CD14-positive monocyte (primary cell): ENCODE results near the gene ADAMTSL4. TPM values are rescaled to one million over a fixed set of nuclear protein-coding genes. Genes with fewer than 3 reads are reported as not detected.

ENCODE experiments used
- DNase-seq, 3 donors: peaks; one replicate each; pipeline ENCODE4 v3.0.0-alpha.2; 2011 to 2022
- H2AFZ ChIP-seq: 2 replicates; pipeline ENCODE4 v1.6.0; 2012; ENCODE audit warnings: mild to moderate bottlenecking, low read depth, low read length, inconsistent platforms; ENCODE audit not compliant: insufficient read depth, poor library complexity, severe bottlenecking
- H3K27ac ChIP-seq, 2 donors: 1 replicate in 1 of 2; 2 replicates in 1 of 2; pipeline ENCODE4 v1.5.1; 2012 to 2013; ENCODE audit warnings: low read length in 2 of 2, control low read depth in 1 of 2, inconsistent platforms in 1 of 2, low read depth in 1 of 2, mild to moderate bottlenecking in 1 of 2
- H3K27me3 ChIP-seq, 2 donors: one replicate each; pipeline versions ENCODE4 v1.6.0 to v1.6.1; 2011 to 2013; ENCODE audit warnings: low read length in 2 of 2; ENCODE audit not compliant: control insufficient read depth in 2 of 2, insufficient read depth in 2 of 2
- H3K36me3 ChIP-seq, 2 donors: replicated peaks in 1 of 2; 1 replicate in 1 of 2; 2 replicates in 1 of 2; pipeline versions ENCODE4 v1.5.1 to v1.6.1; 2012 to 2013; ENCODE audit warnings: low read length in 2 of 2, control low read depth in 1 of 2, inconsistent platforms in 1 of 2, mild to moderate bottlenecking in 1 of 2; ENCODE audit not compliant: insufficient read depth in 2 of 2, control insufficient read depth in 1 of 2
- H3K4me1 ChIP-seq, 2 donors: 1 replicate in 1 of 2; 2 replicates in 1 of 2; pipeline versions ENCODE4 v1.5.1 to v1.6.1; 2012 to 2013; ENCODE audit warnings: low read length in 2 of 2, control low read depth in 1 of 2, inconsistent platforms in 1 of 2, mild to moderate bottlenecking in 1 of 2, moderate library complexity in 1 of 2; ENCODE audit not compliant: insufficient read depth in 2 of 2, control insufficient read depth in 1 of 2
- H3K4me2 ChIP-seq: replicated peaks from 2 replicates; pipeline ENCODE3; 2012; ENCODE audit warnings: low read length, moderate library complexity, mild to moderate bottlenecking; ENCODE audit not compliant: poor library complexity, severe bottlenecking; ENCODE audit errors: extremely low read depth
- H3K4me3 ChIP-seq, 3 experiments: fragments of 200-600 bp in 1 of 3; sonication (generic) in 1 of 3; replicated peaks in 1 of 3; 1 replicate in 2 of 3; 2 replicates in 1 of 3; pipeline ENCODE4 v1.5.1; 2011 to 2013; ENCODE audit warnings: low read length in 3 of 3, mild to moderate bottlenecking in 3 of 3, control low read depth in 2 of 3, low read depth in 2 of 3, inconsistent platforms in 1 of 3, moderate library complexity in 1 of 3
- H3K79me2 ChIP-seq: 2 replicates; pipeline ENCODE4 v1.6.0; 2012; ENCODE audit warnings: mild to moderate bottlenecking, control low read depth, inconsistent platforms, low read length, moderate library complexity; ENCODE audit not compliant: insufficient read depth
- H3K9ac ChIP-seq: 2 replicates; pipeline ENCODE4 v1.6.0; 2017; ENCODE audit warnings: low read length, mild to moderate bottlenecking; ENCODE audit not compliant: insufficient read depth, poor library complexity, severe bottlenecking
- H3K9me3 ChIP-seq, 2 donors: replicated peaks in 1 of 2; 1 replicate in 1 of 2; 2 replicates in 1 of 2; pipeline versions ENCODE4 v1.5.1 to v1.6.1; 2012 to 2013; ENCODE audit warnings: low read length in 2 of 2, control low read depth in 1 of 2; ENCODE audit not compliant: control insufficient read depth in 1 of 2, insufficient read depth in 1 of 2
- H4K20me1 ChIP-seq: 2 replicates; pipeline ENCODE4 v1.6.0; 2012; ENCODE audit warnings: mild to moderate bottlenecking, low read length, control low read depth, moderate library complexity; ENCODE audit not compliant: insufficient read depth
- H3K27ac Mint-ChIP-seq, 7 donors: one replicate each; pipeline ENCODE4 v1.8.0; 2020; ENCODE audit warnings: mild to moderate bottlenecking in 7 of 7, mixed read lengths in 7 of 7, moderate library complexity in 6 of 7, inconsistent platforms in 2 of 7
- H3K27me3 Mint-ChIP-seq, 3 donors: one replicate each; pipeline ENCODE4 v1.8.0; 2021 to 2022; ENCODE audit warnings: low read depth in 3 of 3, mild to moderate bottlenecking in 3 of 3, mixed read lengths in 3 of 3, moderate library complexity in 3 of 3, inconsistent platforms in 1 of 3
- H3K36me3 Mint-ChIP-seq, 2 donors: one replicate each; pipeline ENCODE4 v1.8.0; 2020; ENCODE audit warnings: mixed read lengths in 2 of 2, inconsistent platforms in 1 of 2, mild to moderate bottlenecking in 1 of 2
- H3K4me1 Mint-ChIP-seq: one replicate; pipeline ENCODE4 v1.8.0; 2020; ENCODE audit warnings: mild to moderate bottlenecking, mixed read lengths
- H3K4me3 Mint-ChIP-seq, 2 donors: one replicate each; pipeline ENCODE4 v1.8.0; 2020; ENCODE audit warnings: mild to moderate bottlenecking in 2 of 2, mixed read lengths in 2 of 2, moderate library complexity in 1 of 2
- H3K9me3 Mint-ChIP-seq, 7 donors: one replicate each; pipeline ENCODE4 v1.8.0; 2020 to 2022; ENCODE audit warnings: mixed read lengths in 7 of 7, mild to moderate bottlenecking in 6 of 7, moderate library complexity in 6 of 7, inconsistent platforms in 2 of 7
- CTCF ChIP-seq: fragments of 200-600 bp; IDR thresholded peaks from one replicate; pipeline ENCODE4 v1.8.0; 2022; ENCODE audit warnings: antibody characterized with exemption, mild to moderate bottlenecking
- WGBS: methylation state at CpG from one replicate; pipeline ENCODE4 v1.1.5; 2013; ENCODE audit warnings: missing lambda C conversion rate; ENCODE audit not compliant: insufficient coverage; 5-methylcytosine and 5-hydroxymethylcytosine counted together
- intact Hi-C, 2 donors: fragments of 100-400 bp; cut with micrococcal nuclease; formaldehyde crosslinking; loops; one replicate each; pipeline versions ENCODE4 v1.15.0 to v1.15.1; 2023
- polyA plus RNA-seq, 3 donors: library from polyadenylated mRNA; depleted of rRNA in 1 of 3; unstranded in 2 of 3; stranded (reverse) in 1 of 3; fragments of 300-500 nt in 2 of 3; fragments of >200 nt in 1 of 3; fragmentation: Illumina TruSeq in 2 of 3; gene quantifications; 1 replicate in 2 of 3; 2 replicates in 1 of 3; pipeline ENCODE4 v1.2.3, GENCODE V29; 2012 to 2021

ADAMTSL4 gene
- polyA plus RNA-seq, 3 donors = 2.5 to 109 (median 2.8) TPM

GRCh38 chr1:150553392-150554085 is 4.3 kb downstream of the ADAMTSL4 start:
- Histone ChIP-seq H3K4me2 (peak overlapping the region; percentile 94), H3K27me3 (no peaks in the 10 kb centered on the region), H3K4me1 (peaks cover 58 to 59% of the 10 kb centered on the region in 2 donors), H3K27ac (peak overlapping the region; percentile 80 to 82), H2AFZ (no peak overlapping the region), H3K4me3 (peak overlapping the region in 1 of 3 experiments; percentile 86), H3K9ac (peak overlapping the region; percentile 58), H4K20me1 (peaks cover 34% of the 10 kb centered on the region), H3K9me3 (no peaks in the 10 kb centered on the region), H3K36me3 (peaks cover 39 to 49% of the 10 kb centered on the region in 2 donors), H3K79me2 (peaks cover 58% of the 10 kb centered on the region)
- Mint-ChIP-seq H3K27me3 (peaks cover 0 to 6% (median 2%) of the 10 kb centered on the region in 3 donors), H3K4me3 (peak overlapping the region in 1 of 2 donors; percentile 95), H3K27ac (peak overlapping the region; percentile 94 to 99 (median 97)), H3K9me3 (peaks cover 0 to 2% (median 0%) of the 10 kb centered on the region in 7 donors), H3K36me3 (peaks cover 40 to 47% of the 10 kb centered on the region in 2 donors), H3K4me1 (peaks cover 55% of the 10 kb centered on the region)
- intact Hi-C loops = loop anchor here in 1 of 2 donors (10.0 kb wide), 2 partner anchors 69 to 289 kb away; partner anchors contain the start of genes APH1A and TARS2
- WGBS = 96% methylated on average over 20 of the region's 23 CpGs
- DNase-seq = no peak
- no peak for TF ChIP-seq CTCF

- Histone ChIP-seq H3K9me3 (no peaks in the 10 kb centered on the region), H3K79me2 (peaks cover 64% of the 10 kb centered on the region), H4K20me1 (peaks cover 39% of the 10 kb centered on the region), H3K36me3 (peaks cover 41 to 53% of the 10 kb centered on the region in 2 donors), H3K27me3 (no peaks in the 10 kb centered on the region), H3K9ac (peak overlapping the region; percentile 58), H3K4me2 (peak overlapping the region; percentile 94), H2AFZ (no peak overlapping the region), H3K27ac (peak overlapping the region in 1 of 2 donors; percentile 82), H3K4me1 (peaks cover 60 to 62% of the 10 kb centered on the region in 2 donors), H3K4me3 (no peak overlapping the region)
- Mint-ChIP-seq H3K4me1 (peaks cover 58% of the 10 kb centered on the region), H3K27me3 (peaks cover 0 to 6% (median 2%) of the 10 kb centered on the region in 3 donors), H3K36me3 (peaks cover 42 to 52% of the 10 kb centered on the region in 2 donors), H3K9me3 (peaks cover 0 to 2% (median 0%) of the 10 kb centered on the region in 7 donors), H3K4me3 (no peak overlapping the region), H3K27ac (peak overlapping the region in 2 of 7 donors; percentile 15 to 94)
- TF ChIP-seq CTCF = no peak
- intact Hi-C loops = loop anchor here in 1 of 2 donors (10.0 kb wide), 2 partner anchors 69 to 289 kb away; partner anchors contain the start of genes APH1A and TARS2
- WGBS = 98% methylated on average over 4 of the region's 8 CpGs
- no peak for DNase-seq
Measured at GRCh38 chr1:150554086-150554452, 4.9 kb downstream of the ADAMTSL4 start.
